ENCODE data around the gene STK11IP.

Gene STK11IP

GRCh38 chr2:219661197-219661954, 63.7 kb downstream of the STK11IP start:
- 66 to 82% methylated on average over 4 to 5 of the region's 7 CpGs for WGBS, 2 experiments (ENCODE audit: insufficient coverage in 2 of 2)
- peak overlapping the region; percentile 85 for H3K27ac ChIP-seq (ENCODE audit: low read depth, low read length, severe bottlenecking)
- H3K36me3 ChIP-seq (ENCODE audit: control insufficient read depth, insufficient read depth, low read length): no peaks in the 10 kb centered on the region
- H3K4me1 ChIP-seq (ENCODE audit: control insufficient read depth, insufficient read depth, low read length, poor library complexity, severe bottlenecking): peaks cover 23% of the 10 kb centered on the region
- no peak overlapping the region for H3K4me3 ChIP-seq (ENCODE audit: extremely low read depth, insufficient read depth, low read length, poor library complexity, severe bottlenecking)
- peaks cover 49% of the 10 kb centered on the region for H3K9me3 ChIP-seq (ENCODE audit: control insufficient read depth, low read length)

- no peak overlapping the region for H3K4me3 ChIP-seq (ENCODE audit: extremely low read depth, insufficient read depth, low read length, poor library complexity, severe bottlenecking)
- WGBS, 2 experiments (ENCODE audit: insufficient coverage in 2 of 2): no CpG with 5 or more reads among the region's 1 CpG
- H3K27ac ChIP-seq (ENCODE audit: low read depth, low read length, severe bottlenecking): peak overlapping the region; percentile 85
These were observed 64.3 kb downstream of the STK11IP start for GRCh38 chr2:219661955-219662395.

GRCh38 chr2:219662566-219662965, 64.9 kb downstream of the STK11IP start:
- Histone ChIP-seq H3K9me3 (ENCODE audit: control insufficient read depth, low read length) (peaks cover 44% of the 10 kb centered on the region), H3K27ac (ENCODE audit: low read depth, low read length, severe bottlenecking) (peak overlapping the region; percentile 85), H3K4me3 (ENCODE audit: extremely low read depth, insufficient read depth, low read length, poor library complexity, severe bottlenecking) (no peak overlapping the region), H3K36me3 (ENCODE audit: control insufficient read depth, insufficient read depth, low read length) (no peaks in the 10 kb centered on the region), H3K4me1 (ENCODE audit: control insufficient read depth, insufficient read depth, low read length, poor library complexity, severe bottlenecking) (peaks cover 23% of the 10 kb centered on the region)

More at GRCh38 chr2:219661955-219662395, 64.3 kb downstream of the STK11IP start:
- peaks cover 49% of the 10 kb centered on the region for H3K9me3 ChIP-seq (ENCODE audit: control insufficient read depth, low read length)
- H3K36me3 ChIP-seq (ENCODE audit: control insufficient read depth, insufficient read depth, low read length): no peaks in the 10 kb centered on the region
- peaks cover 23% of the 10 kb centered on the region for H3K4me1 ChIP-seq (ENCODE audit: control insufficient read depth, insufficient read depth, low read length, poor library complexity, severe bottlenecking)

- H3K4me1 ChIP-seq (ENCODE audit: control insufficient read depth, insufficient read depth, low read length, poor library complexity, severe bottlenecking): peaks cover 20% of the 10 kb centered on the region
- H3K27ac ChIP-seq (ENCODE audit: low read depth, low read length, severe bottlenecking): peak overlapping the region; percentile 85
- no peak overlapping the region for H3K4me3 ChIP-seq (ENCODE audit: extremely low read depth, insufficient read depth, low read length, poor library complexity, severe bottlenecking)
- H3K9me3 ChIP-seq (ENCODE audit: control insufficient read depth, low read length): peaks cover 37% of the 10 kb centered on the region
- WGBS, 2 experiments (ENCODE audit: insufficient coverage in 2 of 2): 78 to 86% methylated on average over 9 of the region's 11 CpGs
- no peaks in the 10 kb centered on the region for H3K36me3 ChIP-seq (ENCODE audit: control insufficient read depth, insufficient read depth, low read length)
These were observed 65.6 kb downstream of the STK11IP start for GRCh38 chr2:219663116-219663762.

GRCh38 chr2:219664041-219664440, 66.4 kb downstream of the STK11IP start:
- H3K4me3 ChIP-seq (ENCODE audit: extremely low read depth, insufficient read depth, low read length, poor library complexity, severe bottlenecking): no peak overlapping the region
- 100% methylated on average over 2 to 3 of the region's 5 CpGs for WGBS, 2 experiments (ENCODE audit: insufficient coverage in 2 of 2)
- H3K4me1 ChIP-seq (ENCODE audit: control insufficient read depth, insufficient read depth, low read length, poor library complexity, severe bottlenecking): peaks cover 20% of the 10 kb centered on the region
- H3K27ac ChIP-seq (ENCODE audit: low read depth, low read length, severe bottlenecking): no peak overlapping the region
- no peaks in the 10 kb centered on the region for H3K36me3 ChIP-seq (ENCODE audit: control insufficient read depth, insufficient read depth, low read length)
- peaks cover 35% of the 10 kb centered on the region for H3K9me3 ChIP-seq (ENCODE audit: control insufficient read depth, low read length)

GRCh38 chr2:219664944-219665343, 67.3 kb downstream of the STK11IP start:
- H3K27ac ChIP-seq (ENCODE audit: low read depth, low read length, severe bottlenecking): no peak overlapping the region
- no peak overlapping the region for H3K4me3 ChIP-seq (ENCODE audit: extremely low read depth, insufficient read depth, low read length, poor library complexity, severe bottlenecking)
- peaks cover 28% of the 10 kb centered on the region for H3K9me3 ChIP-seq (ENCODE audit: control insufficient read depth, low read length)
- 63 to 83% methylated on average over 1 to 3 of the region's 4 CpGs for WGBS, 2 experiments (ENCODE audit: insufficient coverage in 2 of 2)
- H3K36me3 ChIP-seq (ENCODE audit: control insufficient read depth, insufficient read depth, low read length): no peaks in the 10 kb centered on the region
- peaks cover 20% of the 10 kb centered on the region for H3K4me1 ChIP-seq (ENCODE audit: control insufficient read depth, insufficient read depth, low read length, poor library complexity, severe bottlenecking)

- no peak overlapping the region for H3K27ac ChIP-seq (ENCODE audit: low read depth, low read length, severe bottlenecking)
- peaks cover 18% of the 10 kb centered on the region for H3K9me3 ChIP-seq (ENCODE audit: control insufficient read depth, low read length)
- 87 to 91% methylated on average over 5 to 6 of the region's 6 CpGs for WGBS, 2 experiments (ENCODE audit: insufficient coverage in 2 of 2)
- no peak overlapping the region for H3K4me3 ChIP-seq (ENCODE audit: extremely low read depth, insufficient read depth, low read length, poor library complexity, severe bottlenecking)
- H3K4me1 ChIP-seq (ENCODE audit: control insufficient read depth, insufficient read depth, low read length, poor library complexity, severe bottlenecking): peaks cover 14% of the 10 kb centered on the region
- H3K36me3 ChIP-seq (ENCODE audit: control insufficient read depth, insufficient read depth, low read length): no peaks in the 10 kb centered on the region
These were observed 68.3 kb downstream of the STK11IP start for GRCh38 chr2:219665926-219666325.
